ENCODE data around the gene TENM3.

Gene TENM3

GRCh38 chr4:182413550-182413949 is 170.3 kb downstream of the TENM3 start:
- no peak for DNase-seq

GRCh38 chr4:182415116-182415515 is 171.9 kb downstream of the TENM3 start:
- DNase-seq, result no peak

GRCh38 chr4:182416067-182416466 is 172.9 kb downstream of the TENM3 start:
- no peak for DNase-seq

- no peak for DNase-seq
These were observed 175.0 kb downstream of the TENM3 start for GRCh38 chr4:182418054-182418734.

- no peak for DNase-seq
These were observed 177.0 kb downstream of the TENM3 start for GRCh38 chr4:182420189-182420588.

GRCh38 chr4:182421753-182422152 is 178.6 kb downstream of the TENM3 start:
- no peak for DNase-seq

- no peak for DNase-seq
These were observed 182.1 kb downstream of the TENM3 start for GRCh38 chr4:182425302-182425701.

GRCh38 chr4:182426901-182427300 is 183.7 kb downstream of the TENM3 start:
- no peak for DNase-seq

GRCh38 chr4:182427554-182427953 is 184.4 kb downstream of the TENM3 start:
- no peak for DNase-seq

GRCh38 chr4:182429896-182430295 is 186.7 kb downstream of the TENM3 start:
- no peak for DNase-seq

- no peak for DNase-seq
These were observed 189.6 kb downstream of the TENM3 start for GRCh38 chr4:182432819-182433218.

- no peak for DNase-seq
These were observed 191.5 kb downstream of the TENM3 start for GRCh38 chr4:182434720-182435119.

- no peak for DNase-seq
These were observed 192.2 kb downstream of the TENM3 start for GRCh38 chr4:182435401-182435800.

- no peak for DNase-seq
These were observed 199.9 kb downstream of the TENM3 start for GRCh38 chr4:182443070-182443469.

- DNase-seq, result no peak
These were observed 204.6 kb downstream of the TENM3 start for GRCh38 chr4:182447767-182448280.

GRCh38 chr4:182448281-182449151 is 205.3 kb downstream of the TENM3 start:
- DNase-seq, result peak; percentile 85

- DNase-seq, result peak; percentile 58
These were observed 206.2 kb downstream of the TENM3 start for GRCh38 chr4:182449186-182449929.

- no peak for DNase-seq
These were observed 206.8 kb downstream of the TENM3 start for GRCh38 chr4:182449930-182450439.

- DNase-seq, result no peak
These were observed 208.2 kb downstream of the TENM3 start for GRCh38 chr4:182451441-182451840.

GRCh38 chr4:182453830-182454229 is 210.6 kb downstream of the TENM3 start:
- DNase-seq, result no peak

GRCh38 chr4:182454440-182455013 is 211.3 kb downstream of the TENM3 start:
- DNase-seq, result no peak

GRCh38 chr4:182465114-182465513 is 221.9 kb downstream of the TENM3 start:
- DNase-seq, result no peak

GRCh38 chr4:182465979-182466378 is 222.8 kb downstream of the TENM3 start:
- DNase-seq, result no peak

All from NCI-H2029 (cell line).